Measurements from ENCODE around the gene MYOT.

DNA sequence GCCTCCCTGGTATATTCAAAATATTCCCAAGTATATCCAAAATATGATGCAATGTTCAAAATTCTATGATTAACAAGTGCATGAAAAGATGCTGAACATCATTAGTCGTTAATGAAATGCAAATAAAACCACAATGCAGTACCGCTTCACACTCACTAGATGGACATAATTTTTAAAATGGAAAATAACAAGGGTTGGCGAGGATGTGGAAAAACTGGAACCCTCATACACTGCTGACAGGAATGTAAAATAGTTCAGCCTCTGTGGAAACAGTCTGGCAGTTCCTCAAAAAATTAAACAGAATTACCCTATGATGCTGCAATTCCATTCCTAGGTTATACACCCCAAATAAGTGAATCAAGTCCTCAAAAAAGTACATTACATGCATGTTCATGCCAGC, 36.1 kb upstream of the MYOT start:
- TF ChIP-seq POLR2A (IDR thresholded peaks at IDR 0.05; ENCODE audit: low read length) (no peak), GATA1 (IDR thresholded peaks at IDR 0.05; ENCODE audit: low read depth, low read length) (no peak)
